ENCODE results near the gene GH1.
"Not testable (repeated sequence)": the region's sequence is repeated elsewhere in the genome, so short reads cannot be mapped to it uniquely, and the experiment has no call there.

DNA sequence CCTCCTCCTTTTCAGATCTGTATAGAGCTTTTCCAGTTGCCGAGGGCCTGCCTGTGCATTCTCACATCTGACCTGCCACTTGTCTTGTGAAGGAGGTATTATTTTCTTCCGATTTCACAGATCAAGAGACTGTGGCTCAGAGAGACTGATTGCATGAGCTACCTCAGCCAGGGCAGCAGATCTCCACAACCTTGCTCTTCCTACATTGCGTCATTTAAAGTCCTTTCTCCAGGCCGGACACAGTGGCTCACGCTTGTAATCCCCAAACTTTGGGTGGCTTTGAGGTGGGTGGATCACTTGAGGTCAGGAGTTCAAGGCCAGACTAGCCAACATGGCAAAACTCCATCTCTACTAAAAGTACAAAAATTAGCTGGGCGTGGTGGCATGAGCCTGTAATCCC is 1.4 kb upstream of the GH1 start:
- TF ChIP-seq, protein P1, sequence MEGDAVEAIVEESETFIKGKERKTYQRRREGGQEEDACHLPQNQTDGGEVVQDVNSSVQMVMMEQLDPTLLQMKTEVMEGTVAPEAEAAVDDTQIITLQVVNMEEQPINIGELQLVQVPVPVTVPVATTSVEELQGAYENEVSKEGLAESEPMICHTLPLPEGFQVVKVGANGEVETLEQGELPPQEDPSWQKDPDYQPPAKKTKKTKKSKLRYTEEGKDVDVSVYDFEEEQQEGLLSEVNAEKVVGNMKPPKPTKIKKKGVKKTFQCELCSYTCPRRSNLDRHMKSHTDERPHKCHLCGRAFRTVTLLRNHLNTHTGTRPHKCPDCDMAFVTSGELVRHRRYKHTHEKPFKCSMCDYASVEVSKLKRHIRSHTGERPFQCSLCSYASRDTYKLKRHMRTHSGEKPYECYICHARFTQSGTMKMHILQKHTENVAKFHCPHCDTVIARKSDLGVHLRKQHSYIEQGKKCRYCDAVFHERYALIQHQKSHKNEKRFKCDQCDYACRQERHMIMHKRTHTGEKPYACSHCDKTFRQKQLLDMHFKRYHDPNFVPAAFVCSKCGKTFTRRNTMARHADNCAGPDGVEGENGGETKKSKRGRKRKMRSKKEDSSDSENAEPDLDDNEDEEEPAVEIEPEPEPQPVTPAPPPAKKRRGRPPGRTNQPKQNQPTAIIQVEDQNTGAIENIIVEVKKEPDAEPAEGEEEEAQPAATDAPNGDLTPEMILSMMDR (IDR thresholded peaks at IDR 0.05): not testable (repeated sequence)
- TF ChIP-seq POLR2A, EP300 (IDR thresholded peaks at IDR 0.05): not testable (repeated sequence)

All from upper lobe of left lung (tissue), 4 donors.